Kidney tubule cell (primary cell): ENCODE measurements around the gene FLVCR2.
"Not testable (repeated sequence)": the region's sequence is repeated elsewhere in the genome, so short reads cannot be mapped to it uniquely, and the experiment has no call there.

Experiments used
- DNase-seq: peaks from one replicate; pipeline ENCODE4 v3.0.0-alpha.2; 2018; ENCODE audit warnings: low spot score

FLVCR2 gene

GRCh38 chr14:75591987-75592575, 13.7 kb downstream of the FLVCR2 start:
- DNase-seq, result no peak

GRCh38 chr14:75595226-75595625, 16.8 kb downstream of the FLVCR2 start:
- no peak for DNase-seq

DNA sequence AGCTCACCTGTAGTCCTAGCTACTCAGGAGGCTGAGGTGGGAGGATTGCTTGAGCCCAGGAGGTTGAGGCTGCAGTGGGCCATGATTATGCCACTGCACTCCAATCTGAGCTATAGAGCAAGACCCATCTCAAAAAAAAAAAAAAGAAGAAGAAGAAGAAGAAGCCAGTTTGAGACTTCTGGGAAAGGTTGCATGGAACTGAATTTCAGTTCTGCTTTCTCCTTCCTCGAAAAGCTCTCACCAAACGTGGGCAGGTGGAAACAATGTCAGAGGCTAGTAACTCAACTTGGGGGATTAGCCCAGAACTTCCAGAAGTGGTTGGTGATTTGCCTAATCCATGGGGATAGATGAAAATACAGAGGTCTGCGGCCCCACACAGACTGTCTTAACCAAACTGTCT, 18.7 kb downstream of the FLVCR2 start:
- no peak for DNase-seq

DNA sequence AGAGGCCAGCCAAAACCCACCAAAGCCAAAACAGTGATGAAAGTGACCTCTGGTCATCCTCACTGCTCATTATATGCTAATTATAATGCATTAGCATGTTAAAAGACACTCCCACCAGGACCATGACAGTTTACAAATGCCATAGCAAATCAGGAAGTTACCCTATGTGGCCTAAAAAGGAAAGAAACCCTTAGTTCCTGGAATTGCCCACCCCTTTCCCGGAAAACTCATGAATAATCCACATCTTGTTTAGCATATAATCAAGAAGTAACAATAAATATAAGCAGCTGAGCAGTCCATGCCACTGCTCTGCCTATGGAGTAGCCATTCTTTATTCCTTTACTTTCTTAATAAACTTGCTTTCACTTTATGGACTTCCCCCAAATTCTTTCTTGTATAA, 21.7 kb downstream of the FLVCR2 start:
- not testable (repeated sequence) for DNase-seq

GRCh38 chr14:75601061-75601460, 22.6 kb downstream of the FLVCR2 start:
- not testable (repeated sequence) for DNase-seq

GRCh38 chr14:75602503-75602902, 24.1 kb downstream of the FLVCR2 start:
- DNase-seq, result no peak

- DNase-seq, result peak; percentile 47
Measured at GRCh38 chr14:75604979-75605851, 26.8 kb downstream of the FLVCR2 start.

- no peak for DNase-seq
Measured at GRCh38 chr14:75605916-75606315, 27.5 kb downstream of the FLVCR2 start.

GRCh38 chr14:75607044-75607443, 28.6 kb downstream of the FLVCR2 start:
- no peak for DNase-seq

DNA sequence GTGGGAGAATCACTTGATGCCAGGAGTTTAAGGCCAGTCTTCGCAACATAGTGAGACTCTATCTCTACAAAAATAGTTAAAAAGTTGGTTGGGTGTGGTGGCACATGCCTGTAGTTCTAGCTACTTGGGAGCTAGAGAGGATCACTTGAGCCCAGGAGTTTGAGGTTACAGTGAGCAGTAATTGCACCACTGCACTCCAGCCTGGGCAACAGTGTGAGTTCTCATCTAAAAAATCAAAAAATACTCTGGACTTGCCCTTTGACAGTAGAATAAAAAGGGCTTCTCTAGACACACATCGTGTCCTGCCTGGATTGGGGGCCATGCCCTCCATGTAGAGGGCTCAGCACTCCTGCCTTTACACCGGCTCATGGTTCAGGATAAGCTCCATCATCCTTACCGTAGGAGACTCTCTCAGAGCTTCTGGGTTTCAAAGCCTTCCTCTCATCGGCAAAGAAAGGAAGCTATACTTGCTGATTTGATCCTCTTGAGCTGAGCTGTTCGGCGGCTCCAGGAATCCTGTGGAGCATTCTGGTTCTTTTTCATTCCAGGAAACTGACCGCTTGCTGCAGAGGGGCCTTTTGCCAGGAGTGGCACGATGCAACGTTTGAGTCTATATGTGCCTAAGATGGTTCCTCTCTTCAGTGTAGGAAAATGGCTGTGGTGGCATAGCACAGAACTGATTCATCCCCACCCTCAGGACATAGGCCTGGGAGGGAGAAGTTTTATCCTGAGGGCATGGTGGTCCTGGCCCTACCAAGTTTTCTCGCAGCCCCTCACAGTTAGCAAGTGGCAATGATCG, 29.6 kb downstream of the FLVCR2 start:
- no peak for DNase-seq

DNA sequence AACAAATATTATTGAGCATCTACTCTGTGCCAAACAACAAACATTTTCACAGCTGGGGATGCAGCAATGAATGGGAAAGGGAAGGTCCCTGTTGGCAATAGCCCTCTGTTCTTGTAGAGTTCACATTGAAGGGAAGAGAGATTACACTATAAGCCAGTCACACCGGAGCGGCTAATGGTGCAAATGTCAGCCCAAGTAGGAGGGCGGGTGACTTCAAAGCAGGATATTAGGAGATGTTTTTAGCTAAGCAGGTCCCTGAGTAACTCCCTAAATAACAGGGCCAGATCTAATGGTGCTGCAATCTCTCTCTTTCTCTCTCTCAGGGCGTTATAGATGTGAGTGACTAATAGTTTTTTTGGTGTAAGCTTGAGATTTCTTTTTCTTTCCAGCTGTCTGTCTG, 30.7 kb downstream of the FLVCR2 start:
- no peak for DNase-seq

- DNase-seq, result no peak
Measured at GRCh38 chr14:75609606-75610475, 31.4 kb downstream of the FLVCR2 start.

DNA sequence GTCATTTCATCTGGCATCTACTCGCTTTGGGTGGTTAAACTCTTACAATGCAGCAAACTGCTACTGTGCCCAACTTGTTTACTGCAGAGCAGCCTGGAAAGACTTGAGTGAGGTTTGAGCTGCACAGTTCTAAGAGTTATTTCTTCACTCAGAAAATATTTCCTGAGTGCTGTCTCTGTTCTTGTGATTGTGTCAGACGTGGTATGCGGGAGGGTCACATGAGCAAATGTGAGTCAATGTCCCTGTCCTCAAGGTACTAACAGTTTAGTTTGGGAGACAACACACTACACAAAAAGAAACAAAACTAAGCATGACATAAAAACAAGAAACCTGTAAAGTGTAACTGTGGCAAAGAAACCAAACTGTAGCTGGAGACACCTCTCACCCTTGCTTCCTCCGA, 32.4 kb downstream of the FLVCR2 start:
- no peak for DNase-seq

- no peak for DNase-seq
Measured at GRCh38 chr14:75612157-75612556, 33.7 kb downstream of the FLVCR2 start.

DNA sequence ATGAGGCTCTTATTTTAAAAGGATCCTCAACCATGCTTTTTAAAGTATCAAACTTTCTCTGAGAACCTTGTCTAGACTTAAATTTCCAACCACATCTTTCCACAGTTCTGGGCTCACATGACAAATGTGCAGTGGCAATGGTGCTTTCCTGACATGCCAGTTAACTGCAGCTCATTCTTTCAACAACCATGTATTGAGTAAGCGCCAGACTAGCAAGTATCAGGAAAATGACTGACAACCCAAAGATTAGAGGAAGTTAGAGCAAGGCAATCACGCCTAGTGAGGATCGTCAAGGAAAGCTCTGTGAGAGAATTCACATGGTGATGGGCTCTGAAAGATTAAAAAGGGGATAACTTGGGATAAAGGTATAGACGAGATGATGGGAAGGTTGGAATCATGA, 35.8 kb downstream of the FLVCR2 start:
- no peak for DNase-seq

DNA sequence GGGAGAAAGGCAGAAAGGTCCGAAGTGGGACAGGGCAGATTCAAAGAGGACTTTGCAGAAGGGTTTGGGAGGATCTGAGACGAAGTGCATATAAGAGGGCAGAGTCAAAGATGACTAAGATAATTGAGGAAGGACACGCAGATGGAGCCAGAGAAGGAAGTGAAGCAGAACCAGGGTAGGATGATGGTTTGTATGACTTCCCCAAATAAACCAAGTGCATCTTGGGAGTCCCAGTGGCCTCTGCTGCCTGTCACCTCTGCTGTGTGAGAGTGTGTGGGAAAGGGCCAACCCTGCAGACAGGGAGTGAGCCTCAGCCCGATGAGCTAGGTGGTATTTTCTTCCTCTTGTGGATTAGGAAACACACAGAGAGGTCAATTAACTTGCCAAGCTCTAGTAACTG, 36.8 kb downstream of the FLVCR2 start:
- no peak for DNase-seq

- DNase-seq, result no peak
Measured at GRCh38 chr14:75619548-75619947, 41.1 kb downstream of the FLVCR2 start.

- DNase-seq, result no peak
Measured at GRCh38 chr14:75625034-75625433, 46.6 kb downstream of the FLVCR2 start.

- no peak for DNase-seq
Measured at GRCh38 chr14:75626396-75626795, 48.0 kb downstream of the FLVCR2 start.

DNA sequence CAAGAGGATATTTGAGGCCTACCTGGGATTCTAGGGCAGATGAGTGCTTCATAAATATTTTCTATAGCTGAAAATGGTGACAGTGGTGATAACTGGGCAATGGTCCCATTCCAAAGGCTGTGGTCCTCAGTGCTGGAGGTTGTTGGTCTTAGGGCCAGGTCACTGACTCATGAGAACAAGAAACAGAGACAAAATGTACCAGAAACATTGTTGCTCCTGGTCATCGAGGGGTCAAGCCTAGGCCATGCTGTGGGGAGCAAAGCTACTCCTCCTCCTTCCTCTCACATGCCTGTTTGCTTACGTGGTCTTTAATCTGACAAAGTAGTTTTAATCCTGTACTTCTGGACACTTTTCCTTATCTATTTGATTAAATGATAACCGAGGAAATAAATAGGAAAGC, 48.4 kb downstream of the FLVCR2 start:
- DNase-seq, result no peak

DNA sequence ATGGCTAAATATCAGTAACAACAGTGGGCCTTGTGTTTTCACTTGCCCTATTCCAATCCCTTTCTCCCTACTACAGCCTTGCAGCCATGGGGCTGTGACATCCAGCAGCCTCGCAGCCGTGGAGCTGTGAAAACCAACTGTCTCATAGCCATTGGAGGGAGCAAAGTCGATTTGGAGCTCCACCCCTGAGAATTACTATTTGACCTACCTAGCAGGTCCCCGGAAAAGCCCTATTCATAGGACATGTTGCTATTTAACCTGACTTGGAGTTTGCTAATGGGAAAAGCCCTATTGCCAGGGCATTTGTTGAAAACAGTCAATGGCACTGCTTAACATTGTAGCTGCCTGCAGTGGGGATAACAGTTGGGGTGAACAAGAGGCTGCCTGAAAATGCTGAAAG, 49.0 kb downstream of the FLVCR2 start:
- DNase-seq, result no peak

DNA sequence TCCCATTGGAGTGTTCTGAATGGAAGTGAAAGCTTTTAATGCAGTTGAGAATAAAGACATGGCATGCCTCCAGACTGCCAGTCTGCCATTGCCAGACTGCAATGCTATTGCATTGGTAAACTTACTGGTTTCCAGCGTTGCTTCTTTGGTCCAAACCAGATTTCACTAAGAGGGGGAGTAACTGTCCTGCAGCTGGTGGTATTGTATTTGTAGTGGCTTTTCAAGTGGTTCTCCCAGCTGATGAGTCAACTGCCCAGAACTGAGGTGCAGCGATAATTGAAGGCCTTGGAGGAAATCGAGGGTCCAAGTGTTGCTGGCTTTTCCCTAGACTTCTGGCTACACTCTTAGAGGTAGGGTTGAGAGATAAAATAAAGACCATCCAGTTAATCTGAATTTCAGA, 50.4 kb downstream of the FLVCR2 start:
- DNase-seq, result no peak
